Measurements from ENCODE around the gene BRD3OS. TPM values are rescaled to one million over a fixed set of nuclear protein-coding genes. Genes with fewer than 3 reads are reported as not detected.

Gene BRD3OS
- total RNA-seq, 4 donors from 2014 or later, result 15.3 to 39.0 (median 21.7) TPM

DNA sequence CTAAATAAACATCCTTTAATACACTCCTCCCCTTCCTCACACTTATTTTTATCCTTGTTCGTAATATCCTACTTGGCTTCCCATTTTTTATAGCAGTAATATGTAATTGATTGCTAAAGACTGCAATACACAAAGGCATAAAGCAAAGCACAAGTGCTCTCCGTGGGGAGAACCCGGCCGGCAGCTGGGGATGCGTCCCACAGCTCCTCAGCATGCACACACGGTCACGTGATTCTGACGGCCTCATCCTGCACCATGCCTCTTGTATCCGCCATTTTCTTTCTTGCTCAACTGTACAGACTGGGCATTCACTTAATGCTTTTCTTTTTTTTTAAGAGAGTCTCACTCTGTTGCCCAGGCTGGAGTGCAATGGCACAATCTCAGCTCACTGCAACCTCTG, 2.8 kb downstream of the BRD3OS start:
- H3K27ac ChIP-seq, result no peak overlapping the region
- TF ChIP-seq POLR2A (IDR thresholded peaks at IDR 0.05) (no peak), CTCF (IDR thresholded peaks at IDR 0.05) (no peak), EP300 (IDR thresholded peaks at IDR 0.05) (no peak), POLR2AphosphoS5 (IDR thresholded peaks at IDR 0.05) (no peak)
- peaks cover 0 to 63% of the 10 kb centered on the region in 2 donors for H3K36me3 ChIP-seq

GRCh38 chr9:134028575-134029247, 3.4 kb downstream of the BRD3OS start:
- ATAC-seq, result no peak
- peaks cover 0 to 69% of the 10 kb centered on the region in 2 donors for H3K36me3 ChIP-seq

More for the DNA sequence above, 2.8 kb downstream of the BRD3OS start:
- H3K9me3 ChIP-seq, result no peaks in the 10 kb centered on the region
- no peak for ATAC-seq
- 80 to 89% methylated on average over 8 to 9 of the region's 9 CpGs for WGBS, 2 donors (ENCODE audit: low coverage in 1 of 2)
- no peak overlapping the region for H3K4me3 ChIP-seq
- H3K27me3 ChIP-seq, result no peaks in the 10 kb centered on the region
- H3K4me1 ChIP-seq, result peaks cover 0 to 22% (median 9%) of the 10 kb centered on the region in 3 donors

DNA sequence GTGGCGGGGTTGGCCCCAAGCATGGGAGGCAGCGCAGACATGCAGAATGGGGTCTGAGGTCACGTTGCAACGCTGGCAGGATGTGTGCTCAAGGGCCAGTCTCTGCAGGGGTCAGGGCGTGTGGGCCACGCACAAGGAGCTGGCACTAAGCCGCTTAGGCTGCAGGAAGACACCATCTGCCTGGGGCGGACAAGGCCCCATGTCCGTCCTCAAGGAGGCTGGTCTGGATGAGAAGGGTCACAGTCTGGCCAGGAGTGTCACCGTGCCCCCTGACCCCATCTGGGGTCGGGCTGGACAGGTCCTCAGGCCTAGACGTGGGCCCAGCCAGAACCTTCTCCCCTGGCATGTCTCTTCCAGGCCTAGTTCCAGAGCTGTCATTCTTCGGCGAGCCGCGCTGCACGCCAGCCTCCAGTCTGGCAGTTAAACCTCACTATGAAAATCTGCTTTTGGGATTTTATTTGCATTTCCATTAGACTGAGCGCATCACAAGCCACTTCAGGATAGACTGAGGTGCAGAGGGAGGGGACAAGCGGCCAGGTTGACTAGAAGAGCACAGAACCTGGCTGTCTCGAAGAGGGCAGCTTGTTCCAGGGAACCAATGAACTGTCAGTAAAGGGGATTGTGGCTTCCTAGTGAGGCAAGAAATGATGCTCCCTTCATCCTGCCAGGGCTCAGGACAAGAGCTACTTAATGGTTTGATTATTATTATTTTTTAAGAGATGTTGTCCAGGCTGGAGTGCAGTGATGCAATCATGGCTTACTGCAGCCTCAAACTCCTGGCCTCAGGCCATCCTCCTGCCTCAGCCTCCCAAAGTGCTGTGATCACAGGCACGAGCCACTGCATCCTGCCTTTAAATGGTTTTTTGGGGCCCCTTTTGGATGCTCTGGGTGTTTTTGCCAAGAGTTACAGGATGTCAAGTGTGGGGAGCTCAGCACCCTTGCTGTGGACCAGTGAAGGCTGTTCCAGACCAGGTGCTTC, 4.3 kb downstream of the BRD3OS start:
- no peaks in the 10 kb centered on the region for H3K9me3 ChIP-seq
- no peak for TF ChIP-seq EP300 (IDR thresholded peaks at IDR 0.05)
- TF ChIP-seq POLR2AphosphoS5 (IDR thresholded peaks at IDR 0.05), result peak; percentile 9
- ATAC-seq, result no peak
- H3K27me3 ChIP-seq, result no peaks in the 10 kb centered on the region
- 55 to 76% methylated on average over 2 to 3 of the region's 21 CpGs for WGBS, 2 donors (ENCODE audit: low coverage in 1 of 2)
- H3K36me3 ChIP-seq, result peaks cover 0 to 78% of the 10 kb centered on the region in 2 donors
- H3K4me1 ChIP-seq, result peaks cover 0 to 16% (median 9%) of the 10 kb centered on the region in 3 donors
- H3K27ac ChIP-seq, result no peak overlapping the region
- H3K4me3 ChIP-seq, result no peak overlapping the region

More at GRCh38 chr9:134028575-134029247, 3.4 kb downstream of the BRD3OS start:
- no peak overlapping the region for H3K27ac ChIP-seq
- no peaks in the 10 kb centered on the region for H3K9me3 ChIP-seq
- WGBS, 2 donors (ENCODE audit: low coverage in 1 of 2), result 90 to 93% methylated on average over 4 to 6 of the region's 22 CpGs
- no peak overlapping the region for H3K4me3 ChIP-seq
- TF ChIP-seq POLR2AphosphoS5 (IDR thresholded peaks at IDR 0.05) (no peak), CTCF (IDR thresholded peaks at IDR 0.05) (no peak), POLR2A (IDR thresholded peaks at IDR 0.05) (no peak), EP300 (IDR thresholded peaks at IDR 0.05) (no peak)
- H3K4me1 ChIP-seq, result peaks cover 0 to 22% (median 9%) of the 10 kb centered on the region in 3 donors
- H3K27me3 ChIP-seq, result no peaks in the 10 kb centered on the region

GRCh38 chr9:134030821-134031470, 5.7 kb downstream of the BRD3OS start:
- H3K4me1 ChIP-seq, result peaks cover 0 to 9% (median 8%) of the 10 kb centered on the region in 3 donors
- 66 to 96% methylated on average over 6 to 8 of the region's 29 CpGs for WGBS, 2 donors (ENCODE audit: low coverage in 1 of 2)
- no peak overlapping the region for H3K27ac ChIP-seq
- no peaks in the 10 kb centered on the region for H3K27me3 ChIP-seq
- peaks cover 0 to 92% of the 10 kb centered on the region in 2 donors for H3K36me3 ChIP-seq
- no peak for ATAC-seq
- H3K4me3 ChIP-seq, result no peak overlapping the region
- no peak for TF ChIP-seq POLR2A (IDR thresholded peaks at IDR 0.05)
- no peak for TF ChIP-seq CTCF (IDR thresholded peaks at IDR 0.05)
- no peak for TF ChIP-seq EP300 (IDR thresholded peaks at IDR 0.05)
- no peak for TF ChIP-seq POLR2AphosphoS5 (IDR thresholded peaks at IDR 0.05)
- H3K9me3 ChIP-seq, result no peaks in the 10 kb centered on the region

GRCh38 chr9:134031783-134032182, 6.5 kb downstream of the BRD3OS start:
- Histone ChIP-seq H3K4me3 (no peak overlapping the region), H3K27me3 (no peaks in the 10 kb centered on the region), H3K27ac (no peak overlapping the region), H3K4me1 (peaks cover 0 to under 1% (median 0%) of the 10 kb centered on the region in 3 donors), H3K36me3 (peaks cover 0 to 98% of the 10 kb centered on the region in 2 donors), H3K9me3 (no peaks in the 10 kb centered on the region)
- no peak for TF ChIP-seq CTCF (IDR thresholded peaks at IDR 0.05)
- no peak for TF ChIP-seq POLR2A (IDR thresholded peaks at IDR 0.05)
- no peak for TF ChIP-seq EP300 (IDR thresholded peaks at IDR 0.05)
- no peak for TF ChIP-seq POLR2AphosphoS5 (IDR thresholded peaks at IDR 0.05)
- no peak for ATAC-seq
- WGBS, 2 donors (ENCODE audit: low coverage in 1 of 2), result 69 to 100% methylated on average over 1 to 3 of the region's 14 CpGs

Data from gastroesophageal sphincter (tissue), 4 donors.